ENCODE measurements around the gene EIF4G1. TPM values are rescaled to one million over a fixed set of nuclear protein-coding genes. Genes with fewer than 3 reads are reported as not detected.

The EIF4G1 gene
- total and polyA plus RNA-seq, 4 donors: 132 to 187 (median 163) TPM

GRCh38 chr3:184332370-184333090 is 18.1 kb downstream of the EIF4G1 start:
- no peak for DNase-seq (ENCODE audit: low read depth in 4 of 6, low spot score in 6 of 6)
- Histone ChIP-seq H3K27ac (ENCODE audit: low read depth, low read length) (no peak overlapping the region), H3K9me3 (ENCODE audit: control insufficient read depth, insufficient read depth, low read length) (no peaks in the 10 kb centered on the region), H3K36me3 (ENCODE audit: control insufficient read depth, insufficient read depth, low read length) (peaks cover 73% of the 10 kb centered on the region), H3K4me1 (ENCODE audit: control insufficient read depth, insufficient read depth, low read length) (peaks cover 21% of the 10 kb centered on the region), H3K27me3 (ENCODE audit: control insufficient read depth, insufficient read depth, low read length) (no peaks in the 10 kb centered on the region), H3K4me3 (ENCODE audit: low read depth, low read length) (no peak overlapping the region)
- WGBS (ENCODE audit: insufficient coverage): 83% methylated on average over 10 of the region's 10 CpGs

GRCh38 chr3:184333190-184333589 is 18.8 kb downstream of the EIF4G1 start:
- no peak overlapping the region for H3K27ac ChIP-seq (ENCODE audit: low read depth, low read length)
- no peaks in the 10 kb centered on the region for H3K27me3 ChIP-seq (ENCODE audit: control insufficient read depth, insufficient read depth, low read length)
- H3K36me3 ChIP-seq (ENCODE audit: control insufficient read depth, insufficient read depth, low read length): peaks cover 66% of the 10 kb centered on the region
- H3K9me3 ChIP-seq (ENCODE audit: control insufficient read depth, insufficient read depth, low read length): no peaks in the 10 kb centered on the region
- no peak overlapping the region for H3K4me3 ChIP-seq (ENCODE audit: low read depth, low read length)
- peaks cover 27% of the 10 kb centered on the region for H3K4me1 ChIP-seq (ENCODE audit: control insufficient read depth, insufficient read depth, low read length)
- 87% methylated on average over 6 of the region's 6 CpGs for WGBS (ENCODE audit: insufficient coverage)
- DNase-seq (ENCODE audit: low read depth in 4 of 6, low spot score in 6 of 6): no peak

- no peaks in the 10 kb centered on the region for H3K27me3 ChIP-seq (ENCODE audit: control insufficient read depth, insufficient read depth, low read length)
- no peaks in the 10 kb centered on the region for H3K9me3 ChIP-seq (ENCODE audit: control insufficient read depth, insufficient read depth, low read length)
- H3K27ac ChIP-seq (ENCODE audit: low read depth, low read length): no peak overlapping the region
- WGBS (ENCODE audit: insufficient coverage): 97% methylated on average over 3 of the region's 3 CpGs
- H3K36me3 ChIP-seq (ENCODE audit: control insufficient read depth, insufficient read depth, low read length): peaks cover 61% of the 10 kb centered on the region
- no peak overlapping the region for H3K4me3 ChIP-seq (ENCODE audit: low read depth, low read length)
- H3K4me1 ChIP-seq (ENCODE audit: control insufficient read depth, insufficient read depth, low read length): peaks cover 33% of the 10 kb centered on the region
- no peak for DNase-seq (ENCODE audit: low read depth in 4 of 6, low spot score in 6 of 6)
Observed at GRCh38 chr3:184333700-184334099, 19.3 kb downstream of the EIF4G1 start.

GRCh38 chr3:184334470-184335158 is 20.2 kb downstream of the EIF4G1 start:
- H3K4me3 ChIP-seq (ENCODE audit: low read depth, low read length): no peak overlapping the region
- DNase-seq (ENCODE audit: low read depth in 4 of 6, low spot score in 6 of 6): no peak
- H3K4me1 ChIP-seq (ENCODE audit: control insufficient read depth, insufficient read depth, low read length): peaks cover 42% of the 10 kb centered on the region
- H3K27me3 ChIP-seq (ENCODE audit: control insufficient read depth, insufficient read depth, low read length): no peaks in the 10 kb centered on the region
- H3K36me3 ChIP-seq (ENCODE audit: control insufficient read depth, insufficient read depth, low read length): peaks cover 54% of the 10 kb centered on the region
- H3K27ac ChIP-seq (ENCODE audit: low read depth, low read length): peak overlapping the region; percentile 96
- no peaks in the 10 kb centered on the region for H3K9me3 ChIP-seq (ENCODE audit: control insufficient read depth, insufficient read depth, low read length)
- WGBS (ENCODE audit: insufficient coverage): 85% methylated on average over 11 of the region's 15 CpGs

GRCh38 chr3:184335291-184335660 is 20.9 kb downstream of the EIF4G1 start:
- Histone ChIP-seq H3K36me3 (ENCODE audit: control insufficient read depth, insufficient read depth, low read length) (peaks cover 50% of the 10 kb centered on the region), H3K27me3 (ENCODE audit: control insufficient read depth, insufficient read depth, low read length) (no peaks in the 10 kb centered on the region), H3K4me3 (ENCODE audit: low read depth, low read length) (peak overlapping the region; percentile 62), H3K4me1 (ENCODE audit: control insufficient read depth, insufficient read depth, low read length) (peaks cover 47% of the 10 kb centered on the region), H3K27ac (ENCODE audit: low read depth, low read length) (peak overlapping the region; percentile 96), H3K9me3 (ENCODE audit: control insufficient read depth, insufficient read depth, low read length) (no peaks in the 10 kb centered on the region)
- WGBS (ENCODE audit: insufficient coverage): 23% methylated on average over 2 of the region's 4 CpGs
- no peak for DNase-seq (ENCODE audit: low read depth in 4 of 6, low spot score in 6 of 6)

GRCh38 chr3:184335661-184336546 is 21.5 kb downstream of the EIF4G1 start:
- Histone ChIP-seq H3K27me3 (ENCODE audit: control insufficient read depth, insufficient read depth, low read length) (no peaks in the 10 kb centered on the region), H3K36me3 (ENCODE audit: control insufficient read depth, insufficient read depth, low read length) (peaks cover 52% of the 10 kb centered on the region), H3K4me1 (ENCODE audit: control insufficient read depth, insufficient read depth, low read length) (peaks cover 53% of the 10 kb centered on the region), H3K27ac (ENCODE audit: low read depth, low read length) (peak overlapping the region; percentile 96), H3K9me3 (ENCODE audit: control insufficient read depth, insufficient read depth, low read length) (no peaks in the 10 kb centered on the region), H3K4me3 (ENCODE audit: low read depth, low read length) (peak overlapping the region; percentile 62)
- peak; percentile 65 to 95 (median 80) for DNase-seq (ENCODE audit: low read depth in 4 of 6, low spot score in 6 of 6)
- WGBS (ENCODE audit: insufficient coverage): under 1% methylated on average over 71 of the region's 77 CpGs

GRCh38 chr3:184336547-184337398 is 22.4 kb downstream of the EIF4G1 start:
- WGBS (ENCODE audit: insufficient coverage): 17% methylated on average over 16 of the region's 17 CpGs
- Histone ChIP-seq H3K9me3 (ENCODE audit: control insufficient read depth, insufficient read depth, low read length) (no peaks in the 10 kb centered on the region), H3K27me3 (ENCODE audit: control insufficient read depth, insufficient read depth, low read length) (no peaks in the 10 kb centered on the region), H3K27ac (ENCODE audit: low read depth, low read length) (peak overlapping the region; percentile 96), H3K4me3 (ENCODE audit: low read depth, low read length) (peak overlapping the region; percentile 62), H3K36me3 (ENCODE audit: control insufficient read depth, insufficient read depth, low read length) (peaks cover 52% of the 10 kb centered on the region), H3K4me1 (ENCODE audit: control insufficient read depth, insufficient read depth, low read length) (peaks cover 55% of the 10 kb centered on the region)
- DNase-seq (ENCODE audit: low read depth in 4 of 6, low spot score in 6 of 6): peak in 3 of 6 donors; percentile 66 to 81 (median 81)

- no peaks in the 10 kb centered on the region for H3K9me3 ChIP-seq (ENCODE audit: control insufficient read depth, insufficient read depth, low read length)
- no peaks in the 10 kb centered on the region for H3K27me3 ChIP-seq (ENCODE audit: control insufficient read depth, insufficient read depth, low read length)
- peak in 2 of 6 donors; percentile 29 to 94 for DNase-seq (ENCODE audit: low read depth in 4 of 6, low spot score in 6 of 6)
- peak within 1 kb of the TSS; percentile 96 for H3K27ac ChIP-seq (ENCODE audit: low read depth, low read length)
- peaks cover 55% of the 10 kb centered on the region for H3K4me1 ChIP-seq (ENCODE audit: control insufficient read depth, insufficient read depth, low read length)
- H3K36me3 ChIP-seq (ENCODE audit: control insufficient read depth, insufficient read depth, low read length): peaks cover 52% of the 10 kb centered on the region
- H3K4me3 ChIP-seq (ENCODE audit: low read depth, low read length): peak within 1 kb of the TSS; percentile 62
- WGBS (ENCODE audit: insufficient coverage): 49% methylated on average over 6 of the region's 6 CpGs
Observed at GRCh38 chr3:184337399-184337714, 23.0 kb downstream of the EIF4G1 start, which contains the start of gene FAM131A. Gene FAM131A (plus strand): TSS chr3:184337600. CDS start chr3:184337631, 31 bp downstream.

GRCh38 chr3:184337981-184338380 is 23.6 kb downstream of the EIF4G1 start:
- Histone ChIP-seq H3K4me1 (ENCODE audit: control insufficient read depth, insufficient read depth, low read length) (peaks cover 55% of the 10 kb centered on the region), H3K27me3 (ENCODE audit: control insufficient read depth, insufficient read depth, low read length) (no peaks in the 10 kb centered on the region), H3K27ac (ENCODE audit: low read depth, low read length) (peak overlapping the region; percentile 96), H3K4me3 (ENCODE audit: low read depth, low read length) (no peak overlapping the region), H3K36me3 (ENCODE audit: control insufficient read depth, insufficient read depth, low read length) (peaks cover 52% of the 10 kb centered on the region), H3K9me3 (ENCODE audit: control insufficient read depth, insufficient read depth, low read length) (no peaks in the 10 kb centered on the region)
- 45% methylated on average over 5 of the region's 7 CpGs for WGBS (ENCODE audit: insufficient coverage)
- DNase-seq (ENCODE audit: low read depth in 4 of 6, low spot score in 6 of 6): no peak

All from spinal cord (tissue), 10 donors.